ENCODE measurements around the gene C2CD2.

GRCh38 chr21:41919666-41920398 is 34.0 kb downstream of the C2CD2 start:
- TF ChIP-seq GATA2 (IDR thresholded peaks at IDR 0.05; ENCODE audit: low read depth, low read length) (no peak), GATA3 (IDR thresholded peaks at IDR 0.05; ENCODE audit: low read depth, low read length) (no peak)

Measured in SH-SY5Y (cell line).